H1 (cell line): Measurements from ENCODE around the gene CYB561D2. TPM values are rescaled to one million over a fixed set of nuclear protein-coding genes. Genes with fewer than 3 reads are reported as not detected.
A peak's percentile ranks its signal among the peaks of the same experiment; 100 is the strongest.

ENCODE experiments used
- ASH2L ChIP-seq: fragments of 200-600, 300-600 bp; sonication (generic); IDR thresholded peaks from one replicate; pipeline ENCODE4 v1.7.1; 2017; ENCODE audit warnings: low read length
- ATF3 ChIP-seq: IDR thresholded peaks from 2 replicates; pipeline ENCODE4 v1.6.1; 2011; ENCODE audit warnings: low read depth, mild to moderate bottlenecking, low read length; ENCODE audit not compliant: insufficient read depth
- CBX5 ChIP-seq: fragments of 300-800, 300-1000 bp; sonication (generic); IDR thresholded peaks from 2 replicates; pipeline ENCODE4 v1.7.1; 2016; ENCODE audit warnings: antibody characterized with exemption, low read length, low read depth
- CHD2 ChIP-seq: IDR thresholded peaks from 2 replicates; pipeline ENCODE4 v1.6.1; 2012; ENCODE audit warnings: low read length, improper control_type of control experiment
- CTBP2 ChIP-seq: IDR thresholded peaks from 2 replicates; pipeline ENCODE4 v1.7.0; 2011; ENCODE audit warnings: borderline replicate concordance, mild to moderate bottlenecking, moderate library complexity, mixed read lengths, low read length; ENCODE audit not compliant: insufficient read depth, insufficient read length
- CTCF ChIP-seq, 3 experiments: IDR thresholded peaks; 1 replicate in 2 of 3; 2 replicates in 1 of 3; pipeline versions ENCODE4 v1.5.1 to v1.6.1; 2011; ENCODE audit warnings: low read length in 3 of 3, mild to moderate bottlenecking in 3 of 3, inconsistent platforms in 2 of 3, low read depth in 1 of 3, moderate library complexity in 1 of 3; ENCODE audit not compliant: insufficient read depth in 1 of 3; ENCODE audit errors: control extremely low read depth in 1 of 3
- HDAC2 ChIP-seq, 2 experiments: fragments of 300-600 bp in 1 of 2; sonication (generic) in 1 of 2; IDR thresholded peaks; 2 replicates each; pipeline ENCODE4 v1.6.1; 2011 to 2012; ENCODE audit warnings: low read depth in 2 of 2, low read length in 2 of 2, mild to moderate bottlenecking in 2 of 2, moderate library complexity in 2 of 2, borderline replicate concordance in 1 of 2, inconsistent platforms in 1 of 2
- HDAC6 ChIP-seq: IDR thresholded peaks from one replicate; pipeline ENCODE4 v1.7.1; 2012; ENCODE audit warnings: low read depth, mild to moderate bottlenecking, inconsistent platforms, low read length, moderate library complexity
- MAX ChIP-seq: IDR thresholded peaks from 2 replicates; pipeline ENCODE4 v1.6.1; 2012; ENCODE audit warnings: inconsistent platforms
- NANOG ChIP-seq: IDR thresholded peaks from 2 replicates; pipeline ENCODE4 v1.6.1; 2011; ENCODE audit warnings: low read length, low read depth, mild to moderate bottlenecking, inconsistent platforms; ENCODE audit not compliant: insufficient read depth, poor library complexity, severe bottlenecking
- POU5F1 ChIP-seq: IDR thresholded peaks from 2 replicates; pipeline ENCODE4 v1.6.1; 2011; ENCODE audit warnings: low read depth, mild to moderate bottlenecking, low read length, moderate library complexity
- RAD21 ChIP-seq, 2 experiments: IDR thresholded peaks in 1 of 2; conservative IDR thresholded peaks in 1 of 2; 2 replicates each; pipeline ENCODE4 v1.6.1; 2011; ENCODE audit warnings: low read depth in 2 of 2, low read length in 2 of 2, improper control_type of control experiment in 1 of 2, inconsistent platforms in 1 of 2, mild to moderate bottlenecking in 1 of 2, moderate library complexity in 1 of 2
- RFX5 ChIP-seq: IDR thresholded peaks from 2 replicates; pipeline ENCODE4 v1.6.1; 2011; ENCODE audit warnings: low read depth, low read length, improper control_type of control experiment, borderline replicate concordance
- SIN3A ChIP-seq, 2 experiments: IDR thresholded peaks in 1 of 2; conservative IDR thresholded peaks in 1 of 2; 2 replicates each; pipeline ENCODE4 v1.6.1; 2011 to 2012; ENCODE audit warnings: low read length in 2 of 2, improper control_type of control experiment in 1 of 2, low read depth in 1 of 2, mild to moderate bottlenecking in 1 of 2
- SP4 ChIP-seq: IDR thresholded peaks from 2 replicates; pipeline ENCODE4 v1.6.1; 2012; ENCODE audit warnings: low read length, inconsistent platforms
- TCF12 ChIP-seq: IDR thresholded peaks from 2 replicates; pipeline ENCODE4 v1.6.1; 2011; ENCODE audit warnings: low read depth, mild to moderate bottlenecking, low read length
- USF2 ChIP-seq: IDR thresholded peaks from 2 replicates; pipeline ENCODE4 v1.6.1; 2011; ENCODE audit warnings: low read length, improper control_type of control experiment
- YY1 ChIP-seq: IDR thresholded peaks from 2 replicates; pipeline ENCODE4 v1.6.1; 2011; ENCODE audit warnings: low read depth, mild to moderate bottlenecking, low read length
- polyA plus RNA-seq, 7 experiments: library from polyadenylated mRNA; depleted of rRNA in 3 of 7; stranded (reverse) in 5 of 7; unstranded in 2 of 7; fragments of >200 nt in 5 of 7; fragments of 200-250 nt in 2 of 7; gene quantifications; 1 replicate in 5 of 7; 2 replicates in 1 of 7; 4 replicates in 1 of 7; pipeline versions ENCODE4 v1.2.1 to v1.2.3, GENCODE V29; 2011 to 2013; ENCODE audit warnings: missing spikeins in 2 of 7, mixed read lengths in 2 of 7
- total RNA-seq: library from RNA; stranded (reverse); fragmentation: NEBNext Ultra II Directional; extraction: Animal tissue kit (Norgen Biotek cat#: 25700); gene quantifications from 2 replicates; pipeline ENCODE4 v1.2.1, GENCODE V29; 2021

Gene CYB561D2
- total and polyA plus RNA-seq, 2 of the 8 experiments (the other 6 are each of a cell fraction or from before 2014, with no cell fraction given), result 9.8 to 34.0 TPM

- peak; percentile 76; the same call in 1 of the 2 replicates for TF ChIP-seq SP4
- TF ChIP-seq CTCF (IDR thresholded peaks at IDR 0.05; ENCODE audit: control extremely low read depth in 1 of 3, insufficient read depth in 1 of 3, low read depth in 1 of 3, low read length in 3 of 3), result peak in 2 of 3 experiments; percentile 69 to 71; a peak in 3 of 4 replicates
- no peak for TF ChIP-seq ASH2L
- no peak for TF ChIP-seq CBX5
- TF ChIP-seq ATF3, result no peak
- TF ChIP-seq HDAC2 (IDR thresholded peaks at IDR 0.05; ENCODE audit: borderline replicate concordance in 1 of 2, low read depth in 2 of 2, low read length in 2 of 2), result 0 out of 4 replicates have a peak, but pooled peaks of 1 of the 2 experiments have one; percentile 50
- no peak for TF ChIP-seq CHD2
- no peak for TF ChIP-seq NANOG
- no peak for TF ChIP-seq YY1
- TF ChIP-seq TCF12, result no peak
- no peak for TF ChIP-seq RFX5
- no peak for TF ChIP-seq POU5F1
- TF ChIP-seq USF2, result no peak
- TF ChIP-seq SIN3A (conservative IDR thresholded peaks at IDR 0.05 in 1 of 2, IDR thresholded peaks at IDR 0.05 in 1 of 2; ENCODE audit: low read depth in 1 of 2, low read length in 2 of 2), result no peak; a peak in 2 of 4 replicates
- TF ChIP-seq MAX, result peak; percentile 41
- no peak for TF ChIP-seq HDAC6
- 0 out of 4 replicates have a peak, but pooled peaks of 1 of the 2 experiments have one; percentile 20 for TF ChIP-seq RAD21 (IDR thresholded peaks at IDR 0.05 in 1 of 2, conservative IDR thresholded peaks at IDR 0.05 in 1 of 2; ENCODE audit: low read depth in 2 of 2, low read length in 2 of 2)
- no peak for TF ChIP-seq CTBP2
Observed at GRCh38 chr3:50321336-50322114, 29.1 kb upstream of the CYB561D2 start (continued).
